Choroid plexus epithelial cell (primary cell): ENCODE results near the gene F2R.

ENCODE experiments used
- DNase-seq: peaks from one replicate; pipeline ENCODE4 v3.0.0-alpha.2; 2010; ENCODE audit warnings: low read depth
- H3K4me3 ChIP-seq: 2 replicates; pipeline ENCODE4 v1.5.1; 2011; ENCODE audit warnings: low read depth, mild to moderate bottlenecking, control low read depth, low read length, moderate library complexity
- CTCF ChIP-seq: conservative IDR thresholded peaks from 2 replicates; pipeline ENCODE4 v1.5.1; 2011; ENCODE audit warnings: low read depth, mild to moderate bottlenecking, control low read depth, inconsistent platforms, low read length, moderate library complexity

The F2R gene

GRCh38 chr5:76715736-76716455, at the start of gene F2R:
Gene F2R, plus strand, starts transcription at chr5:76716126. Its CDS starts 182 bp downstream, at chr5:76716308.
- peak; percentile 47 for TF ChIP-seq CTCF
- peak; percentile 65 for DNase-seq
- peak within 1 kb of the TSS; percentile 94 for H3K4me3 ChIP-seq

GRCh38 chr5:76667495-76667894, 48.4 kb upstream of the F2R start:
- no peak for TF ChIP-seq CTCF
- no peak overlapping the region for H3K4me3 ChIP-seq
- no peak for DNase-seq

GRCh38 chr5:76669245-76669644, 46.7 kb upstream of the F2R start:
- TF ChIP-seq CTCF: no peak
- no peak overlapping the region for H3K4me3 ChIP-seq
- peak; percentile 16 for DNase-seq

GRCh38 chr5:76670508-76670907, 45.4 kb upstream of the F2R start:
- no peak overlapping the region for H3K4me3 ChIP-seq
- no peak for TF ChIP-seq CTCF
- no peak for DNase-seq

- no peak for TF ChIP-seq CTCF
- no peak overlapping the region for H3K4me3 ChIP-seq
- no peak for DNase-seq
These were observed 43.7 kb upstream of the F2R start for GRCh38 chr5:76672242-76672641.

- no peak for DNase-seq
- H3K4me3 ChIP-seq: no peak overlapping the region
- no peak for TF ChIP-seq CTCF
These were observed 42.8 kb upstream of the F2R start for GRCh38 chr5:76673125-76673524.

- TF ChIP-seq CTCF: no peak
- no peak for DNase-seq
- H3K4me3 ChIP-seq: no peak overlapping the region
These were observed 41.4 kb upstream of the F2R start for GRCh38 chr5:76674330-76675066.
